Measurements from ENCODE around the gene SLC31A2.

- TF ChIP-seq CTCF (IDR thresholded peaks at IDR 0.05; ENCODE audit: low read depth, low read length, missing input control) (no peak), SP1 (IDR thresholded peaks at IDR 0.05) (no peak)
These were observed 11.5 kb upstream of the SLC31A2 start for GRCh38 chr9:113139225-113139829.
